WTC11 (cell line): ENCODE measurements around the gene MLEC. TPM values are rescaled to one million over a fixed set of nuclear protein-coding genes. Genes with fewer than 3 reads are reported as not detected.

Source experiments
- ATAC-seq: fragments of 200-7000 bp; cut with Tn5 transposase; 2 replicates; pipeline ENCODE4 v1.10.0; 2021; ENCODE audit warnings: mild to moderate bottlenecking, moderate library complexity
- CTCF ChIA-PET: fragments of 300-600 bp; sonication (Branson Sonifier 250); formaldehyde crosslinking; loops from one replicate; lab custom pipeline; 2021; ENCODE audit warnings: antibody characterized with exemption; lab: Charles Lee
- POLR2A ChIA-PET: fragments of 350-600 bp; sonication (Branson Sonifier 250); formaldehyde crosslinking; loops from one replicate; lab custom pipeline; 2021; ENCODE audit warnings: antibody characterized with exemption; lab: Charles Lee
- DNase-seq: peaks from one replicate; pipeline ENCODE4 v3.0.0; 2021; ENCODE audit warnings: low spot score
- H3K27ac Mint-ChIP-seq: 2 replicates; pipeline ENCODE4 v1.8.0; 2021; ENCODE audit warnings: mixed read lengths
- H3K27me3 Mint-ChIP-seq: 2 replicates; pipeline ENCODE4 v1.8.0; 2021; ENCODE audit warnings: low read depth, mild to moderate bottlenecking, moderate library complexity, mixed read lengths
- H3K36me3 Mint-ChIP-seq: 2 replicates; pipeline ENCODE4 v1.8.0; 2021; ENCODE audit warnings: mixed read lengths
- H3K4me1 Mint-ChIP-seq: 2 replicates; pipeline ENCODE4 v1.8.0; 2022; ENCODE audit warnings: mixed read lengths
- H3K4me3 Mint-ChIP-seq: 2 replicates; pipeline ENCODE4 v1.8.0; 2021; ENCODE audit warnings: mild to moderate bottlenecking, moderate library complexity, mixed read lengths
- H3K9me3 Mint-ChIP-seq: 2 replicates; pipeline ENCODE4 v1.8.0; 2021; ENCODE audit warnings: mixed read lengths
- ATF1 ChIP-seq: sonication (generic); formaldehyde crosslinking; IDR thresholded peaks from 2 replicates; pipeline ENCODE4 v1.8.1; 2023; ENCODE audit warnings: mild to moderate bottlenecking, moderate library complexity, missing genetic modification reagents
- CREB1 ChIP-seq: sonication (generic); formaldehyde crosslinking; IDR thresholded peaks from 2 replicates; pipeline ENCODE4 v1.8.0; 2023; ENCODE audit warnings: mild to moderate bottlenecking, missing genetic modification reagents
- CREM ChIP-seq: sonication (generic); formaldehyde crosslinking; IDR thresholded peaks from 2 replicates; pipeline ENCODE4 v1.8.1; 2022; ENCODE audit warnings: mild to moderate bottlenecking, missing genetic modification reagents, moderate library complexity
- ELF4 ChIP-seq: sonication (generic); formaldehyde crosslinking; IDR thresholded peaks from 2 replicates; pipeline ENCODE4 v1.8.1; 2022; ENCODE audit warnings: low read depth, mild to moderate bottlenecking, moderate library complexity, missing genetic modification reagents
- FOXP1 ChIP-seq: sonication (generic); formaldehyde crosslinking; IDR thresholded peaks from 2 replicates; pipeline ENCODE4 v1.8.0; 2022; ENCODE audit warnings: missing genetic modification reagents, mild to moderate bottlenecking, moderate library complexity, borderline replicate concordance
- GTF2I ChIP-seq: fragments of 250-450 bp; sonication (Bioruptor Pico); conservative IDR thresholded peaks from 2 replicates; pipeline ENCODE4 v1.4.0; 2021; ENCODE audit warnings: mild to moderate bottlenecking
- IRF2 ChIP-seq: sonication (generic); formaldehyde crosslinking; IDR thresholded peaks from 2 replicates; pipeline ENCODE4 v1.8.0; 2022; ENCODE audit warnings: low read depth, missing genetic modification reagents, borderline replicate concordance
- KAT7 ChIP-seq: sonication (generic); formaldehyde crosslinking; IDR thresholded peaks from 2 replicates; pipeline ENCODE4 v1.8.1; 2023; ENCODE audit warnings: missing genetic modification reagents, mild to moderate bottlenecking, borderline replicate concordance
- NFATC4 ChIP-seq: fragments of 250-450 bp; sonication (Bioruptor Pico); IDR thresholded peaks from 2 replicates; pipeline ENCODE4 v1.9.0; 2021; ENCODE audit warnings: mild to moderate bottlenecking
- NR1H2 ChIP-seq: sonication (generic); formaldehyde crosslinking; IDR thresholded peaks from 2 replicates; pipeline ENCODE4 v1.9.0; 2021; ENCODE audit warnings: mild to moderate bottlenecking, moderate library complexity, missing genetic modification reagents
- NR2C2 ChIP-seq: sonication (generic); formaldehyde crosslinking; IDR thresholded peaks from 2 replicates; pipeline ENCODE4 v1.8.0; 2022; ENCODE audit warnings: mild to moderate bottlenecking, missing genetic modification reagents
- OVOL2 ChIP-seq: fragments of 250-450 bp; sonication (Bioruptor Pico); IDR thresholded peaks from 2 replicates; pipeline ENCODE4 v1.9.0; 2021; ENCODE audit warnings: mild to moderate bottlenecking, borderline replicate concordance
- TEAD1 ChIP-seq: sonication (generic); formaldehyde crosslinking; IDR thresholded peaks from 2 replicates; pipeline ENCODE4 v1.8.0; 2022; ENCODE audit warnings: mild to moderate bottlenecking, missing genetic modification reagents
- ZNF138 ChIP-seq: sonication (generic); formaldehyde crosslinking; conservative IDR thresholded peaks from 2 replicates; pipeline ENCODE4 v1.8.1; 2022; ENCODE audit warnings: mild to moderate bottlenecking, moderate library complexity, missing genetic modification reagents
- ZNF263 ChIP-seq: sonication (generic); formaldehyde crosslinking; IDR thresholded peaks from 2 replicates; pipeline ENCODE4 v1.8.1; 2022; ENCODE audit warnings: low read depth, mild to moderate bottlenecking, moderate library complexity, missing genetic modification reagents
- ZNF416 ChIP-seq: fragments of 250-450 bp; sonication (Bioruptor Pico); IDR thresholded peaks from 2 replicates; pipeline ENCODE4 v1.9.0; 2021; ENCODE audit warnings: mild to moderate bottlenecking, inconsistent platforms
- ZNF423 ChIP-seq: fragments of 250-450 bp; sonication (Bioruptor Pico); IDR thresholded peaks from 2 replicates; pipeline ENCODE4 v2.1.2; 2022; ENCODE audit warnings: mild to moderate bottlenecking, moderate library complexity
- total RNA-seq: library from RNA; stranded (reverse); gene quantifications from 3 replicates; pipeline ENCODE4 v1.2.3, GENCODE V29; 2021
- TF ChIP-seq, protein P1 (sequence below): sonication (generic); formaldehyde crosslinking; IDR thresholded peaks from 2 replicates; pipeline ENCODE4 v1.8.1; 2023; ENCODE audit warnings: mild to moderate bottlenecking, missing genetic modification reagents, moderate library complexity
- TF ChIP-seq, protein P2 (sequence below): sonication (generic); formaldehyde crosslinking; IDR thresholded peaks from 2 replicates; pipeline ENCODE4 v1.8.0; 2022; ENCODE audit warnings: mild to moderate bottlenecking, missing genetic modification reagents
- TF ChIP-seq, protein P3 (sequence below): sonication (generic); formaldehyde crosslinking; IDR thresholded peaks from 2 replicates; pipeline ENCODE4 v1.8.1; 2023; ENCODE audit warnings: mild to moderate bottlenecking, missing genetic modification reagents
- TF ChIP-seq, protein P4 (sequence below): sonication (generic); formaldehyde crosslinking; IDR thresholded peaks from 2 replicates; pipeline ENCODE4 v1.8.1; 2022; ENCODE audit warnings: missing genetic modification reagents, borderline replicate concordance

MLEC gene
- total RNA-seq, 1 experiment from 2014 or later, result 278 TPM

DNA sequence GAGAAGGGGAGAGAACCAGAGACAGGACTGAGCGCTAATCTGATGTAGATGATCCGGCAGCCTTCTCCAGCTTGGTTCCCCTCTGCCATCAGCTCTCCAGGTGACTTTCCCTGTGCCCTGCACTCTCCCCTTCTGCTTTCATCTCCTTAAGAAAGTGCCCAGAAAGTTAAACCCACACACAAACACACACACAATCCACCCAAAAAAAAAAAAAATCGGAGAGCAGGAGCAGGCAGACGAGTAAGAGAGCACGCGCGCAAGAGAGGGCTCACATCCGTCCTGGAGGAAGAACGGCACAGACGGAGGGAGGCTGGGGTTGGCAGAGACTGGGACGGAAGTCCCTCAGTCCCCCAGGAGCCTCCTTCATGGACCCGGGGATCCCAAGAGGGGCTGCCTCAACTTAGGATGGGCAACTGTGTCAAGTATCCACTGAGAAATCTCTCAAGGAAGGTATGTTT lies 36.7 kb upstream of the MLEC start (continued):
- TF ChIP-seq ZNF416 (CRISPR knock-in tag), result no peak
- no peak for TF ChIP-seq ELF4
- TF ChIP-seq ZNF263, result no peak
- no peak for TF ChIP-seq TEAD1 (CRISPR knock-in tag)
- no peak for TF ChIP-seq ATF1 (CRISPR knock-in tag)
- TF ChIP-seq OVOL2 (CRISPR knock-in tag), result no peak

DNA sequence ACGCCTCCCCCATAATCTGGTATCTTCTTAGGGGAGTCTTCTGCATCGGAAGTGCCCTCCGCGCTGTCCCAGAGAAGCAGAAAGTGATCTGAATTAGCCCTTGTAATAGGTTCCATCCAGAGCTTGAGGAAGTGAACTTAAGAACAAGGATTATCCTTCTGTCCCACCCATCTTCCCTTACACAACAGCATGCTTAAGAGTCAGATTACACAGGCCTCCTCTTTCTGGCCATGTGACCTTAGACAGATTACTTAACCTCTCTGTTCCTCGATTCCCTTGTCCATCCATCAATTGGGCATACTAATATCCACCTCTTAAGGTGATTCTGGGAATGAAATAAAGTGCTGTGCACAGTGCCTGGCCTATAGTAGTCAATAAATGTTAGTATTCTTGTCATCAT lies 35.1 kb upstream of the MLEC start:
- H3K9me3 Mint-ChIP-seq, result no peaks in the 10 kb centered on the region
- CTCF ChIA-PET, result interaction anchor here (1.1 to 1.7 kb wide), 3 partner anchors 11 to 58 kb away, joined by 4 to 8 read pairs (median 6); partner anchors contain the start of genes CABP1 and UNC119B
- POLR2A ChIA-PET, result interaction anchor here (0.6 to 0.7 kb wide), 2 partner anchors 70 to 746 kb away, joined by 3 to 4 read pairs; partner anchors contain the start of gene POP5
- TF ChIP-seq, protein P1, sequence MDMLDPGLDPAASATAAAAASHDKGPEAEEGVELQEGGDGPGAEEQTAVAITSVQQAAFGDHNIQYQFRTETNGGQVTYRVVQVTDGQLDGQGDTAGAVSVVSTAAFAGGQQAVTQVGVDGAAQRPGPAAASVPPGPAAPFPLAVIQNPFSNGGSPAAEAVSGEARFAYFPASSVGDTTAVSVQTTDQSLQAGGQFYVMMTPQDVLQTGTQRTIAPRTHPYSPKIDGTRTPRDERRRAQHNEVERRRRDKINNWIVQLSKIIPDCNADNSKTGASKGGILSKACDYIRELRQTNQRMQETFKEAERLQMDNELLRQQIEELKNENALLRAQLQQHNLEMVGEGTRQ (CRISPR knock-in tag), result peak; percentile 61
- TF ChIP-seq, protein P2, sequence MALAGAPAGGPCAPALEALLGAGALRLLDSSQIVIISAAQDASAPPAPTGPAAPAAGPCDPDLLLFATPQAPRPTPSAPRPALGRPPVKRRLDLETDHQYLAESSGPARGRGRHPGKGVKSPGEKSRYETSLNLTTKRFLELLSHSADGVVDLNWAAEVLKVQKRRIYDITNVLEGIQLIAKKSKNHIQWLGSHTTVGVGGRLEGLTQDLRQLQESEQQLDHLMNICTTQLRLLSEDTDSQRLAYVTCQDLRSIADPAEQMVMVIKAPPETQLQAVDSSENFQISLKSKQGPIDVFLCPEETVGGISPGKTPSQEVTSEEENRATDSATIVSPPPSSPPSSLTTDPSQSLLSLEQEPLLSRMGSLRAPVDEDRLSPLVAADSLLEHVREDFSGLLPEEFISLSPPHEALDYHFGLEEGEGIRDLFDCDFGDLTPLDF, result no peak
- TF ChIP-seq, all 79 proteins: peak for 1
- ATAC-seq (no peak), DNase-seq (no peak)
- H3K4me1 Mint-ChIP-seq, result peaks cover 43% of the 10 kb centered on the region
- no peaks in the 10 kb centered on the region; the same call in 1 of the 2 replicates for H3K27me3 Mint-ChIP-seq
- H3K36me3 Mint-ChIP-seq, result no peaks in the 10 kb centered on the region
- H3K27ac Mint-ChIP-seq, result peak overlapping the region; percentile 3; the same call in 1 of the 2 replicates
- H3K4me3 Mint-ChIP-seq, result no peak overlapping the region

DNA sequence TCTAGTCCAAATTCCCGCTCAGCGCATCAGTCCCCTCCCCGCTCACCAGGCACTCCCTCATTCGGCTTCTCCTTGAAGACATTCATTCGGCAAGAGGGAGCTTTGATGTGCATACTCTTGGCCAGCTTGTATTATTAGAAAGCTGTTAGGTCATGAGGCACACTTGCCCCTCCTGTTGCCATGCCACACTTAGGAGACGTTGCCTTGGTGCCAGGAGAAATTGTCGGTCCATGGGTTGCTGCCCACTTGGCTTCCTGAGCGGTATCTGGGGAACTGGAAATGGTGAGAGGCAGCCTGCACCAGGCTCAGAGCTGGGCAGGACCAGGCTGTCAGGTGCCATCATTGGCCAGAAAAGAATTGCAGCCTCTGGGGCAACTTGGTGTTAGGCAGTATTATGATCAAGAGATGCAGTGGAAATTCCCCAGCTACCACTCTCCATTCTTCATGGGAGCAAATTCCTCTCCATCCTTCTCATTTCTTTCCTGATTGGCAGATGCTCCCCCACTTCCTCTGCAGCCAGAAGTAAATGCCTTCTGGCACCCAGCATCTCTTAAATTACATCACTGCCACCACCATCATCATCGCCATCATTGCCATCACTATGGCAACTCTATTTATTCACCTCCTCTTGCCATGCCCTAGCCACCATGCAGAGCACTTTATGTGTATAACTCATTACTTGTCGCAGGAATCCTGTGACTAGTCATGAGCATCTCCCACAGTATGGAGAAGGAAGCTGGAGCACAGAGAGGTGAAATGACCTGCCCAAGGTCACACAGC lies 34.1 kb upstream of the MLEC start:
- DNase-seq (no peak), ATAC-seq (no peak)
- Mint-ChIP-seq H3K27me3 (no peaks in the 10 kb centered on the region; the same call in 1 of the 2 replicates), H3K9me3 (no peaks in the 10 kb centered on the region), H3K4me1 (peaks cover 43% of the 10 kb centered on the region), H3K27ac (0 out of 2 replicates have a peak overlapping the region, but pooled peaks have one; percentile 50), H3K36me3 (no peaks in the 10 kb centered on the region), H3K4me3 (no peak overlapping the region)
- CTCF ChIA-PET, result interaction anchor here (1.1 to 1.7 kb wide), 3 partner anchors 12 to 57 kb away, joined by 4 to 8 read pairs (median 6); partner anchors contain the start of genes CABP1 and UNC119B
- TF ChIP-seq GTF2I (CRISPR knock-in tag) (no peak), CREM (CRISPR knock-in tag) (no peak), ZNF138 (CRISPR knock-in tag) (no peak), ZNF423 (CRISPR knock-in tag) (no peak), NR1H2 (CRISPR knock-in tag) (no peak), CREB1 (no peak), IRF2 (CRISPR knock-in tag) (no peak), FOXP1 (CRISPR knock-in tag) (no peak), NFATC4 (CRISPR knock-in tag) (no peak), KAT7 (CRISPR knock-in tag) (no peak), NR2C2 (no peak)
- TF ChIP-seq, protein P3, sequence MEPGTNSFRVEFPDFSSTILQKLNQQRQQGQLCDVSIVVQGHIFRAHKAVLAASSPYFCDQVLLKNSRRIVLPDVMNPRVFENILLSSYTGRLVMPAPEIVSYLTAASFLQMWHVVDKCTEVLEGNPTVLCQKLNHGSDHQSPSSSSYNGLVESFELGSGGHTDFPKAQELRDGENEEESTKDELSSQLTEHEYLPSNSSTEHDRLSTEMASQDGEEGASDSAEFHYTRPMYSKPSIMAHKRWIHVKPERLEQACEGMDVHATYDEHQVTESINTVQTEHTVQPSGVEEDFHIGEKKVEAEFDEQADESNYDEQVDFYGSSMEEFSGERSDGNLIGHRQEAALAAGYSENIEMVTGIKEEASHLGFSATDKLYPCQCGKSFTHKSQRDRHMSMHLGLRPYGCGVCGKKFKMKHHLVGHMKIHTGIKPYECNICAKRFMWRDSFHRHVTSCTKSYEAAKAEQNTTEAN (CRISPR knock-in tag), result no peak
- TF ChIP-seq, protein P4, sequence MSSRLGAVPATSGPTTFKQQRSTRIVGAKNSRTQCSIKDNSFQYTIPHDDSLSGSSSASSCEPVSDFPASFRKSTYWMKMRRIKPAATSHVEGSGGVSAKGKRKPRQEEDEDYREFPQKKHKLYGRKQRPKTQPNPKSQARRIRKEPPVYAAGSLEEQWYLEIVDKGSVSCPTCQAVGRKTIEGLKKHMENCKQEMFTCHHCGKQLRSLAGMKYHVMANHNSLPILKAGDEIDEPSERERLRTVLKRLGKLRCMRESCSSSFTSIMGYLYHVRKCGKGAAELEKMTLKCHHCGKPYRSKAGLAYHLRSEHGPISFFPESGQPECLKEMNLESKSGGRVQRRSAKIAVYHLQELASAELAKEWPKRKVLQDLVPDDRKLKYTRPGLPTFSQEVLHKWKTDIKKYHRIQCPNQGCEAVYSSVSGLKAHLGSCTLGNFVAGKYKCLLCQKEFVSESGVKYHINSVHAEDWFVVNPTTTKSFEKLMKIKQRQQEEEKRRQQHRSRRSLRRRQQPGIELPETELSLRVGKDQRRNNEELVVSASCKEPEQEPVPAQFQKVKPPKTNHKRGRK (CRISPR knock-in tag), result no peak
- POLR2A ChIA-PET, result interaction anchor here (0.6 kb wide), 1 partner anchor 745 kb away, joined by 4 read pairs; no protein-coding TSS in a partner anchor
